TTC549 (cell line): ENCODE measurements around the gene ZFYVE19.

Source experiments
- FAIRE-seq: peaks from 2 replicates; lab custom pipeline; 2012; peaks lifted over from hg19 to GRCh38; lab: Jason Lieb, UNC

The ZFYVE19 gene

DNA sequence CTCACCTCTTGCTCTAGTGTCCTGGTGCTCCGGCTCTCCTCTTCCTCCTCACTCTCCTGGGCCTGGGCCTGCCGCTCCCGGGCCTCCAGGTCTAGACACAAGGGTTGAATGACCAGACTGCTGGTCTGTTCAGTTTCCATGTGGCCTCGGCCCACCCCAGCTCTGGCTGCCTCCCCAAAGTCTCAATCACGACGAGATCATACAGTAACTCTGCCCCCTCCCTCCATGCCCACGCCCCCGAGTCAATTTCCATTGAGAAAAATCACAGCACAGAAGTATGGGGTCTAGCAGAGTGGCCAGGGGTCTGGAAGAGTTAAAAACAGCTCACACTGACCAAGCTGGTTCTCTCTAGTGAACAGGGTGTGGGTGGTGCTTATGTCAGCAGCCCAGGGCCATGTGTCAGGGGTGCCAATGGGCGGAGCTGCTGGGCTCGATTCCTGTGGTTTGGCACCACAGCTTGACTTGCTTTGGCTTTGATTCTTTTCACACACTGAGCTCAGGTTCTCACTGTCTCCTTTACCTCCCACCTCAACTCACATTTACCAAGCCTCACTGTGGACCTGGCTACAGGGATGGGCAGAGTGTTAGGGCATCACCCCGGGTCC is 30.2 kb upstream of the ZFYVE19 start:
- FAIRE-seq: no peak

DNA sequence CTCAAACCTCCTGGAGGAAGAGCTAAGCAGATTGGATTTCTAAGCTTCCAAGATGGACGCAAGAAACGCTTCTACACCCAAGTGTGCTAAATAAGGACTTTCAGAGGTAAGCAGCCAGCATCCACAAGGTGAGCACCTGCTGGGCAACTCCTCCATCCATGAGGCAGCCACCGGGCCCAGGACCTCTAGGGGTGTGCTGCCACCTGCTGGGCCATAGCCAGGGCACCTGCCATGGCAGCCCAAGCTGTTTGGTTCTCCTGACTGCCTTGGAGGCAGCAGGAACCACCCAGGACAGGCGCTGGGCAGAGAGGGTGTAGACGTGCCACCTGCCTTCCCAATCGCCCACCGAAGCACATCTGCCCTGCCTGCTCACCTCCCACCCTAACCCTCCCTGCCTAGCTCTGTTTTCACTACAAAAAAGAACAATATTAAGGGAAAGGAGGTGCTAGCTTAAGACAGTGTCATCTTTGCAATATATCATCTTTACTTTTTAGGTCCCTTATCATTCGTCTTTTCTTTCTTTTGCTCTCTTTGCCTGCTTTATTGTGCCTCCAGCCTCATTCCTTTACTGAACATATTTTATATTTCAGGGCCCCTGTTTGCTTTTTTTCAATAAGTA is 24.2 kb upstream of the ZFYVE19 start:
- FAIRE-seq: no peak

DNA sequence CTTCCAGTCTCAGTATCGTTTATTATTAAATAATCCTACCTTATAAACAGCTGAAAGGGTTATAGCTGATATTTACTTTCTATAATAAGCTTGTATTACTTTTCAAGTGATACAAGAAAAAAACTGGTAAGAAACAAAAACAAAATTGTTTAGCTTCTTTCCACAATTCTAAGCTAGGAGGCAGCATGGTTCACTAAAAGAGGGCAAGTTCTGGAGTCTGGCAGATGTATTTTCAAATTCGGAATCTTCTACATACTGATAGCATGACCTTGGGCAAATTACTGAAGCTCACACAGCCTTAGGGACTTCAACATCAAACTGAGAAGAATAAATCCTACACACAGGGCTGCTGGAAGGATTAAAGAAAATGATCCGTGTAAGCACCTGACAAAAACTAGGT is 21.7 kb upstream of the ZFYVE19 start:
- FAIRE-seq: no peak

DNA sequence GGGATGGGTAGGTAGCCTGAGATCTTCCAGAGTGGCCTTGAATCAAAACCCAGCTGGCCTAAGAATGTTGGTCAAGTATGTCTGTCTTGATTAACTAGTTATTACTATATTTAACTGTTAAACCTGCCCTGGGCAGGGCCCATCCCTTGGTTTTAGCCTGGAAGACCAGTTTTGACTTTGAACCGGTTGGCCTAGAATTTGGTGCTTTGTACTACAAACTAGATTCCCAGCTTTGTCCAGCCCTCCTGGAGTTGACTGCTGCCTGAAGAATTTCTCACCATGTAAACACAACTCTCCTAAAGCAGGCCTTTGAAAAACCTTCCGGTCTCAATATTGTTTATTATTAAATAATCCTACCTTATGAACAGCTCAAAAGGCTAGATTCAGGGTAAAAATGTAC is 21.1 kb upstream of the ZFYVE19 start:
- FAIRE-seq: no peak

DNA sequence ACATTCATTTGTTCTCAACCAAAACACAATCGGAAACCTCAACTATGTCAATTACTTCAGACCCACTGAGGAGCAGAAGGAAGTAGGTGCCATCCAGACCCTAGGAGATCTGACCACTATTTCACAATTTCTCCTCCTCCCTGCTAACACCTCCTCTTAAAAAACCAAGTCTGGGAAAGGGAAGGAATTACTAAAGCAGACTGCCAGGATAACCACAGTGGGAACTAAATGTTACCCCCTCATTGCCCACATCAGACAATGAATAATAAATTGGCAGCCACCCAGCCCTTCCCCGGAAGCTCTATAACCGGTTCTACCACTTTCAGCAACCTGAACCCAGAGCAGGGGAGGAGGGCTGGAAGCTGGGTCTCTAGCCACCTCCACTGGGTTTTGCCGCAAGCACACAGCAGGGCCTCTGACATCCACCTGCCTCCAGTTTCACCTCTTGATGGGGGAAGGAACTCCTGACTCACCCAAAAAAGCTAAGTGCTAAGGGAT is 19.5 kb upstream of the ZFYVE19 start:
- FAIRE-seq: no peak

DNA sequence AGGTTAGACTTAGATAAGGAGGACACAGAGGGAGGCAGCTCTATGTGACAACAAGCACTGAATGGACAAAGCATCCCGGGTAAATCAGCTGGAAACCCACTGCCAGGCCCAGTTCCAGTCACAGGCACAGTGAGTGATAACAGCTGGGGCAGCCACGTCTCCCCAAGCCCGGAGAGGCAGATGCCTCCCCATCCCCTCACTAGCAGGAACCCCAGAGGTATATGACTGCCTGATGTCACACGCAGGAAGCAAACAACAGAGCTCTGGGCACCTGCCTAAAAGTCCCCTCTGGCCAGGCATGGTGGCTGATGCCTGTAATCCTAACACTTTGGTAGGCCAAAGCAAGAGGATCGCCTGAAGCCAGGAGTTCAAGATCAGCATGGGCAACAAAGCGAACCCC is 18.9 kb upstream of the ZFYVE19 start:
- FAIRE-seq: no peak

DNA sequence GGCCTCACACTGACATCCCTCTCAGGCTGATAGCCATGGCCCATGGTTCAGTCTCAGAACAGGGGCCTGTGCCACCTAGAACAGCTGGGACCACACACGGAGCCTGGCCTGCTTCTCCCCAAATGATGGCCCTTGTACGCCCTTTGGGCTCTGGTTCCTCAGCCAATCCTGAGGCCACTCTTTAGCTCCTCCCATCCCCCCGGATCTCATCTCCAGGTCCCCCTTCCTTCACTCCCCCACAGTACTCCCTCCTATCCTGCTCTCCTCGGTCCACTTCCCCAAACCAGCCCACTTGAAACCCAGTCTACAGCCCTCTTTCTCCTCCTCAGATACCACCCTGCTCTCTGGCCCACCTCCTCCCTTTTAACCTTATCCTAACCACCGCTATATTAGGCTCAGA is 17.8 kb upstream of the ZFYVE19 start:
- no peak for FAIRE-seq

DNA sequence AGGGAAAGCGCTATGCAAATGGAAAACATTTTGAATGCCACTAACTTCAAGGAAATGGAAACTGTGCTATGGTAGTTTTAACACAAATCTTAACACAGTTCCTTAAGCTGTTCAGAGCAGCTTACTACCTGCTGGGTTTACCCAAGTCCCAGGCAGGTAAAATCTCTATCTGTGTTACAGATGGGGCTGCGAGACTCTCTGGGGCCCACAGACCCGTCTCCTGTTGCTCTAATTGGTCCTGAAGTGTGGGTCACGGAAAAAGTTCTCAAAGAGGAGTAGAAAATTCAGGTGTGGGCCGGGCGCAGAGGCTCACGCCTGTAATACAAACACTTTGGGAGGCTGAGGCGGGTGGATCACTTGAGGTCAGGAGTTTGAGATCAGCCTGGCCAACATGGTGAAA is 16.9 kb upstream of the ZFYVE19 start:
- no peak for FAIRE-seq

DNA sequence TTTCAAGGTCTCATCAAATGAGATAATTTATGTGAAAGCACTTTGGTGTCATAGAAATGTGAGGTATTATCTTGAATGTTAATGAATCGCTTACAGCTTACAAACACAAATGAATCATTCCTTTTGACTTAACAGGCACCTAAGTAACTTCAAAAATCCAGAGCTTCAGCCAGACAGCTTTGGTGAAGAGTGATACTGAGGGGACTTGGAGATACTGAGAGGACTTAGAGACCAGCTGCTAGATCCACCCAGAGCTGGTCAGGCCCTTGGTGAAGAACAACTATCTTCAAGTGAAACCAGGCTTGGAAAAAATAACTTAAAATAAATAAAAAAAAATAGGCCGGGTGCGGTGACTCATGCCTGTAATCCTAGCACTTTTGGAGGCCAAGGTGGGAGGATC is 16.2 kb upstream of the ZFYVE19 start:
- no peak for FAIRE-seq

DNA sequence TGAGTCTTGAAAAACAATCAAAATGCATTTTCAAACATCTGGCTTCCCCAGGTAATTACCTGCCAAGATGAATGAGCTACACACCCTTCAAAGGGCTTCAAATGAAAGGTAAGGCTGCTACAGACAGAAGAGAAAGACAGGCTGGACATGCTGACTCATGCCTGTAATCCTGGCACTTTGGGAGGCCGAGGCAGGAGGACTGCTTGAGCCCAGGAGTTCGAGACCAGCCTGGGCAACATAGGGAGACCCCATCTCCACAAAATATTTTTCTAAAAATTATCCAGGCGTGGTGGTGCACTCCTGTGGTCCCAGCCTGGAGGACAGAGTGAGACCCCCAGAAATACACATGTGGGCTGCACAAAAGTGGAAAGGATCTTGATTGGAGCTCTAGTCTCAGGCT is 14.5 kb upstream of the ZFYVE19 start:
- no peak for FAIRE-seq

DNA sequence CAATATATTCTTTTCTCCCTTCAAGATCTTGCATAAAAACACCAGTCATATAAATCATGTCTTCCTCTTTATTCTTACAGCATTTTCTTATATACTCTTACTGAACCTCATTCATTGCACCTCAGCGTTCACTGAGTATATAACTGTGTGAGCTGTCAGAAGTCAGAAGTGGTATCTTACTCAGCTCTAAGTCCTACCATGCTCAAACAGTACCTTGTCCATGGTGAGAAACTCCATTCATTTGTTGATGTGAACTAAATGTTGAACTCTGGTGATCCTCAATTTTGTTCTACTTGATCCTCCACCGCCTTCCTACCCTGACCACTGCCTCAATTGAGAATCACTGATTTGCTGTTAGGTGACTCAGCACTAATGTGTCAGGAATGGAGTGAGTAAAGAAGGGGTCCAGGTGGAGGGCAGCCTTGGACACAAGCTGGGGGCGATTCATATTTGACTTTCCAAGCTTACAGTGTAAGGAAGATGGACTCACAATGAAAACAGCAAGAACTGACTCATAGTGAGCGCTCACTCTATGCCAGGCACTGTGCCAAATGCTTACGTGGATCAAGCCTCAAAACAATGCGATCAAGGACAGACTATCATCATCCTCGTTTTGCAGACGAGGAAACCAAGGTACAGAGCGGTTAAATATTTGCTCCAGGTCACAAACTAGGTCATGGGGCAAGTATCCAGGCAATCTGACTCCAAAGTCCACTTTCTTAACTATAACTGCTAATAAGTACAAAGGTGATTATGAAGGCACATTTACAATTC is 13.5 kb upstream of the ZFYVE19 start:
- no peak for FAIRE-seq

DNA sequence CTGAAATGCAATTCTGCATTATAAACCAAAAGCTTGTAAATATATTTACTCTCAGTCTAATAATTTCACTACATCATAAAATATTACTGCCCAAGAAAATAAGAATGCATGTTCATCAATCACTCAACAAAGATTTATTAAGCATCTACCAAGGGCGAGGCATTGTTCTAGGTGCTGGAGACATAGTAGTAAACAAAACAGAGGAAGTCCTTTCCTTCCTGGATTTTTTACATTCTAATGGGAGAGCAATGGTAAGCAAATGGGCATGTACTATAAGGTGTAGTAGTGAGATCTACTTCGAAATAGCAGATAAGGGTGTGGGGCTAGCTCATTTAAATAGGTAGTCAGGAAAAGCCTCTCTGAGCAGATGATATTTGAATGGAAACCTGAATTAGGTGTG is 10.8 kb upstream of the ZFYVE19 start:
- FAIRE-seq: no peak

DNA sequence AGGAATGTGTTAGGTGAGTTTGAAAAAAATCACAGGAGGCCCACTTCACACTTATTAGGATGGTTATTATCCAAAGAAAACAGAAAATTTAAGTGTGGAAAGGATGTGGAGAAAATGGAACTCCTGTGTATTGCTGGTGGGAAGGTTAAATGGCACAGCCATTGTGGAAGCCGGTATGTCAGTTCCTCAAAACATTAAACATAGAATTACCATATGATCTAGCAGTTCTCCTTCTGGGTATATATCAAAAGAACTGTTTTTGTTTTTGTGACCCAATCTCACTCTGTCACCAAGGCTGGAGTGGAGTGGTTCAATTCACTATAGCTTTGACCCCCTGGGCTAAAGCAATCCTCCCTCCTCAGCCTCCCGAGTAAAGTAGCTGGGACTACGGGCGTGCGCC is 10.4 kb upstream of the ZFYVE19 start:
- no peak for FAIRE-seq

DNA sequence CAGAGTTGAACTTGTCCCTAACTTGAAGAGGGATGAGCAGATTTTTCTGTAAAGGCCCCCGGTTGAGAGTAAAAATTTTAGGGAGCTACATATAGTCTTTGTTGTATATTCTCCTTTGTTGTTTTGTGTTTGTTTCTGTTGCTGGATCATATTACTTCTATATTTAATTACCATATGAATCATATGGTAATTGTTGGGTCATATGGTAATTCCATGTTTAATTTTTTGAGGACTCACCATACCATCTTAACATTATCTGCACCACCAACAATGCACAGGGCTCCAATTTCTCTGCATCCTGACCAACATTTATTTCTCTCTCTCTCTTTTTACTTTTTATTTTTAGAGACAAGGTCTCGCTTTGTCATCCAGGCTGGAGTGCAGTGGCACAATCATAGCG is 7.4 kb upstream of the ZFYVE19 start:
- FAIRE-seq: no peak

DNA sequence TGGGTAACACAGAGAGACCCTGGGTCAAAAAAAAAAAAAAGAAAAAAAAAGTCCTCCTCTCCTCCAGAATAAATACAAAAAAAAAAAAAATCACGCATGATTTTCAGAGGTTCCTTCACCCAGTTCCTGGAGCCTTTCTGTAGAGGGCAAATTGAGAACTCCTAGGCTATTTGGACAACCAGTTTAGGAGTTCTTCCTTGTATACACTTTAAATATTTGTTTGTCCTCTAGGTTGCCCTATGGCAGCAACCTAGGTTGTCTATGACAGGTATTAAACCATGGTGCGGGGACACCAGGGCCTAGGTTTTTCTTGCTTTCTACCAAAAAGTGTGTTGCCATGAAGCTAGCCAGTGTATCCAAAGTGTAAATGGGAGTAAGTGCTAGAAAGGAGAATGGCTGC is 3.8 kb upstream of the ZFYVE19 start:
- no peak for FAIRE-seq

DNA sequence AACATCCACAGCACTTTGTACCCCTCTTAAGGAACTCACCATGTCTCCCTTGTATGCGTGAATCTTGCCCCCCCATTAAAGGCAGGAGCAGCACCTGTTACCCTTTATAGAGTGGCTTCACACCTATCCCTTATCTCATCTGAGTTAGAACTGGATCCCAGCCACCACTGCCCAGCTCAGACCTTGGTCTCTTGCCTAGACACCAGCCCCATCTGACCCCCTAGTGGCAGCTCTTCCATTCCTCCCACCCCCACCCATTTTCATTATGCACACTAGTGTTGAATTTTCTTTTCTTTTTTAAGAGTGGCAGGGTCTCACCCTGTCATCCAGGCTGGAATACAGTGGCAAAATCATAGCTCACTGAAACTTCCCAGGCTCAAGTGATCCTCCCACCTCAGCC is 3.2 kb upstream of the ZFYVE19 start:
- FAIRE-seq: no peak

DNA sequence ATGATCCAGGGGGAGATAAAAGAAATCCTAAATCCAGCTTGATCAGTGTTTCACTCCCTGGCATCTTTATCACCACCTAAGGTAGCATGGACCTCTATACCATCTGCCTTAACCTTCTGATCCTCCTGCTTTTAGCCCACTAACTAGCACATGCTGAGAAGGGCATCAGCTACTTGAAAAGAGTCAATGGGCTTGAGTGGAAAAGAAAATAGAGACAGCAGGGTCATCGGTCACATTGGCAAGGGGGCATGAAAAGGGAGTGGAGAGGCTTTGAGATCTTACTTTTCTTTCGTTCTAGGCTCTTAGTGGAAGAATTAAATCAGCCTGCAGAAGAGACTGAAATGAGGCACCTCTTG is 239 bp upstream of the ZFYVE19 start:
- FAIRE-seq: no peak

DNA sequence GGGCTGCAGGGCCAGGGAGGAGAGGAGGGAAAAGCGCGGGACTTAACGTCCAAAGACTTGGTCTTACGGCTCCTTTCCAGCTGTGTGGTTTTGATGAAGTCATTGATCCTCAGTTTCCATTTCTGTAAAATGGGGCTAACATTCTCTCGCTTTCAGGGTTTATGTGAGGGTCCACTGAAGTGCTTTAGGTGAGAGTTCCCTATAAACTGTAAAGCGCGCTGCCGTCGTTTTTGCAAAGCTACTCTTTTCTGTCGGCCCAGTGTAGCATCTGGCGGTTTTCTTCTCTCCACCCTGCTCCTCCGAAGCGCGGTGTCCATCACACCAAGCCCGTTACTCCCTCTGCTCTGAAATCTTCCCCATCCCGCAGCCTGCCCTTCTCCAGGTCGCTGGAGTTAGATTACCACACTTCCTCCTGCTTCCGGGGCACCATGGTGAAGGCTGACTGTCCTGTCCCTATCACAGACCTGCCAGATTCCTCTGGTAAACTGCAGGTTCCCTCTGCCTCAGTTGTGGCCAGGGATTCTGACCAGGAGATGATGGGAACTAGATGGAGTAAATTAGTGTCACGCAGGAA is 1.1 kb downstream of the ZFYVE19 start:
- FAIRE-seq: no peak

DNA sequence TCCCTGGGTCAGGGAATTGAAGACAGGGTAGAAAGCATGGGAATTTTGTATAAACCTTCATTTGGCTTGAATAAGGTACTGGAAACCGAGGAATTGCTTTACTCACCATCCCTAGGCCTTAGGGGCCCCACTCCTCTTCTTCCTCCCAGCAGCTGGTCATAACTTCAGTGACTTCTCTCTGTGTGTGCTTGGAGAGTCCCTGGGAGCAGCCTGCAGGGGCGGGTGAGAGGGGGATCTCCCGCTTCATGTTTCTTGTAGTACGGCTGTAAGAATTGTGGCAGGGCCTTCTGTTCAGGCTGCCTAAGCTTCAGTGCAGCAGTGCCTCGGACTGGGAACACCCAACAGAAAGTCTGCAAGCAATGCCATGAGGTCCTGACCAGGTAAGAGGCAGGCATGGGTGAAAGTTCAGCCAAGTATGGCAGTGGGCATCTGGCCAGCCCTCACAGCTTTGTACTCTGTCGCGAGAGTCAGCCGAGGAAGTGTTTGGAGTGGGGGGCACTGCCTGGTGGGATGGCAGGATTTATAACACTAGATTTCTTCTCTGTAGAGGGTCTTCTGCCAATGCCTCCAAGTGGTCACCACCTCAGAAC is 2.1 kb downstream of the ZFYVE19 start:
- no peak for FAIRE-seq

DNA sequence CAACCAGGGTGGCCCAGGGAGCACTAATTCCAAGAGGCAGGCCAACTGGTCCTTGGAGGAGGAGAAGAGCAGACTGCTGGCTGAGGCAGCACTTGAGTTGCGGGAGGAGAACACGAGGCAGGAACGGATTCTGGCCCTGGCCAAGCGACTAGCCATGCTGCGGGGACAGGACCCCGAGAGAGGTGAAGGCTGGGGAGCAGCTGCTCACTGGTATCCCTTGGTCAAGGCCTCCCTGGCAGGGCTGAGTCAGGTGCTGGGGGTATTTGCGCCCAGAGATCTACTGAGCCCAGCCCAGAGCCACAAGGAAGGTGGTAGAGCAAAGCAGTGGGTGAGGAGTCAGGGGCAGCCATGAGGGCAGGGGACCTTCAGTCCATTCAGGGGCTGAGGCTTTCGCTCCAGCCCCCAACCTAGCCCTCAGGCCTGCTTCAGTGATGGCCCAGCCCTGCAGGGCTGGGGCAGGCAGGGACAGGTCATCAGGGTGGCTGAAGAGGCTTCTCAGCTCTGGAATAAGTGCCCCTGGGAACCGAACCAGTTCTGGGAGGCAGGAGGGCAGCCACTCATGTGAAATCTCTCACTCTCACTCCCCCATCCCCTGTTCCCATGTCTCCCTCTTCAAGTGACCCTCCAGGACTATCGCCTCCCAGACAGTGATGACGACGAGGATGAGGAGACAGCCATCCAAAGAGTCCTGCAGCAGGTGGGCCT is 6.0 kb downstream of the ZFYVE19 start:
- FAIRE-seq: no peak

DNA sequence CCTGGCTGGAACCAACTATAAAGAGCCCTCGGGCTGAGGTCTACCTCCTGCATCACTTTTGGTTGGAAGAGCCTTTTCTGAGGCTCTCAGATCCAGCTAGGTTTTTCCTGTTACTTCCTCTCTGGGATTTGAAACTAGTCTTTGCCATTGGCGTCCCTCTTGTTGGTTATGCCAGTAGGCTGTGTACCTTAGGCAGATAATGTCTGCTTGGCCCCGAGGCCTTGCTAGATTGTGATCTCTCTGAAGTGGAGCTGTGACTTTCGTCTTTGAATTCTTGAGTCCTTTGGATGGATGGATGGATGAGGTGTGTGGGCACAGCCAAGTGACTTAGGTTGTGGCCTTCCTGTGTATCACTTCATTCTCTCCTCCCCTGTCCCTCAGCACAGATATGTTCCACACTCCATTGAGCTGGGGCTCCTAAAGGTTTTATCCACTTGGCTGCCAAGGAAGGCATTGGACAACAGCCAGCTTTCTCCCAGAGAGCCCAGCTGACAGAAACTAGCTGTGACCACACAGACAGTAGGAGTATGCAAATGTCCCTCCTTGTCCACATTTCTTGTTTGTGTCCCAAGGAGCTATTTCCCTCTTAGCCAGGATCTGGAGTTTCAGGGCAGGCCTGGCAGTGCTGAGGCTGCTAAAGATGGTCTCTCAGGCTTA is 8.3 kb downstream of the ZFYVE19 start:
- FAIRE-seq: no peak

DNA sequence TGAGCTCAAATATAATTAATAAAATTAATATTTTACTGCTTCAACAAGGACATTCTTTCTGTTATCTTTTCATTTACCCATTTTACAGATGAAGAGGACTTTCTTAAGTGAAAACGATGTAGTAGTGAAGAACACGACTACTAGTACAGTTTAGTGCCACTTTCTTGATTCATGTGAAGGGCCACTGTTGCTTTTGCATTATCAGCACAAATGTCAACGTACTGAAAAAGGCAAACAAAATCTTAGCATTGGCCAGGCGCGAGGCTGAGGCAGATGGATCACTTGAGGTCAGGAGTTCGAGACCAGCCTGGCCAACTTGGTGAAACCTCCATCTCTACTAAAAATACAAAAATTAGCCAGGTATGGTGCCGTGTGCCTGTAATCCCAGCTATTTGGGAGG is 12.2 kb downstream of the ZFYVE19 start:
- no peak for FAIRE-seq
